ENCODE data around the gene IPMK.

IPMK gene

DNA sequence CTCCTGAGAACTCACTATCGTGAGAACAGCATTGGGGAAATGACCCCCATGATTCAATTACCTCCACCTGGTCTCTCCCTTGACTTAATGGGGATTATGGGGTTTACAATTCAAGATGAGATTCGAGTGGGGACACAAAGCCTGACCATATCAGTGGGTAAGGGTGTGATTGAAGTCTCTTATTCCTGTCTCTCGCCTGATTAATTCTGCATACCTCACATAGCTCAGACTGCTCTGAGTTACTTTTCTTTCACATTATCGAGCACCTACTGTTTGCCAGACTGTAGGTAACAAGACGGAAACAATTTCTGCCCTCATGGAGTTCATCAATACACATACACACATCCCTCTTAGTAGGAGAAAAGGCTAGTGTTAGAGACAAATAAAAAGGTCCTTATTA lies 26.3 kb upstream of the IPMK start:
- no peak for TF ChIP-seq TAF1 (IDR thresholded peaks at IDR 0.05; ENCODE audit: borderline replicate concordance, insufficient read depth, low read length)
- no peak for TF ChIP-seq POLR2AphosphoS5 (IDR thresholded peaks at IDR 0.05; ENCODE audit: low read depth, low read length)

DNA sequence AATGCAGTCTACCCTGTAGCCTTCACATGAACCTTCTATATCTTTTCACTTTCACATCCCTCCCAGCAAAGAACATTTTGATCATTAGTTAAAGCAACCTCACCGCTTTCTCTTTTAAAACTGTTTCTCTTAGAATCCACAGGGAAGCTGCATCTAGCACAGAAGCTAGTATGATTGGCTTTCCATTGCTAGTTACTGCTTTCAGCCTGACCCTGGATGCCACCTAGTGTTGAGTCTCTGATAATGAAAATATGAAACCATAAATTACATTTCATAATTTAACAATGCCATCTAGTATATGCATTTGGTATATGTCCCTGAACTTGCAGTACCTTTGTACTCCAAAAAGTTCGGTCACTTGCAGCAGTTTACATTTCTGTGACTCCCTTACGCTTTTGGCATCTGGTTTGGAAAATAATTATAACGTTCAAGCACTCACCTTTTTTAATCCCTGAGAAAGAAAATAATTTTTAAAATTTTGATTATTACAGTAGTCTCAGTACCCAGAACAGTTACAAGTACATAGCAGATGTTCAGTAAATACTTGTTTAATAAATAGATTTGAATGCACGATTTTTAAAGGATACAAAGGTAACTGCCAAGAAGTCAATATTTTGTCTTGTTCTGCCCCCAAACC lies 24.0 kb upstream of the IPMK start:
- TF ChIP-seq POLR2AphosphoS5 (IDR thresholded peaks at IDR 0.05; ENCODE audit: low read depth, low read length) (no peak), FOXP2 (optimal IDR thresholded peaks at IDR 0.05; ENCODE audit: borderline replicate concordance, extremely low read depth, extremely low read length, insufficient read depth) (no peak), TAF1 (IDR thresholded peaks at IDR 0.05; ENCODE audit: borderline replicate concordance, insufficient read depth, low read length) (no peak), SIN3A (IDR thresholded peaks at IDR 0.05; ENCODE audit: borderline replicate concordance, insufficient read depth, low read length) (no peak)
- TF ChIP-seq, protein P1, sequence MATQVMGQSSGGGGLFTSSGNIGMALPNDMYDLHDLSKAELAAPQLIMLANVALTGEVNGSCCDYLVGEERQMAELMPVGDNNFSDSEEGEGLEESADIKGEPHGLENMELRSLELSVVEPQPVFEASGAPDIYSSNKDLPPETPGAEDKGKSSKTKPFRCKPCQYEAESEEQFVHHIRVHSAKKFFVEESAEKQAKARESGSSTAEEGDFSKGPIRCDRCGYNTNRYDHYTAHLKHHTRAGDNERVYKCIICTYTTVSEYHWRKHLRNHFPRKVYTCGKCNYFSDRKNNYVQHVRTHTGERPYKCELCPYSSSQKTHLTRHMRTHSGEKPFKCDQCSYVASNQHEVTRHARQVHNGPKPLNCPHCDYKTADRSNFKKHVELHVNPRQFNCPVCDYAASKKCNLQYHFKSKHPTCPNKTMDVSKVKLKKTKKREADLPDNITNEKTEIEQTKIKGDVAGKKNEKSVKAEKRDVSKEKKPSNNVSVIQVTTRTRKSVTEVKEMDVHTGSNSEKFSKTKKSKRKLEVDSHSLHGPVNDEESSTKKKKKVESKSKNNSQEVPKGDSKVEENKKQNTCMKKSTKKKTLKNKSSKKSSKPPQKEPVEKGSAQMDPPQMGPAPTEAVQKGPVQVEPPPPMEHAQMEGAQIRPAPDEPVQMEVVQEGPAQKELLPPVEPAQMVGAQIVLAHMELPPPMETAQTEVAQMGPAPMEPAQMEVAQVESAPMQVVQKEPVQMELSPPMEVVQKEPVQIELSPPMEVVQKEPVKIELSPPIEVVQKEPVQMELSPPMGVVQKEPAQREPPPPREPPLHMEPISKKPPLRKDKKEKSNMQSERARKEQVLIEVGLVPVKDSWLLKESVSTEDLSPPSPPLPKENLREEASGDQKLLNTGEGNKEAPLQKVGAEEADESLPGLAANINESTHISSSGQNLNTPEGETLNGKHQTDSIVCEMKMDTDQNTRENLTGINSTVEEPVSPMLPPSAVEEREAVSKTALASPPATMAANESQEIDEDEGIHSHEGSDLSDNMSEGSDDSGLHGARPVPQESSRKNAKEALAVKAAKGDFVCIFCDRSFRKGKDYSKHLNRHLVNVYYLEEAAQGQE (IDR thresholded peaks at IDR 0.05; ENCODE audit: insufficient read depth in 1 of 2, low read depth in 2 of 2, low read length in 2 of 2), result no peak

DNA sequence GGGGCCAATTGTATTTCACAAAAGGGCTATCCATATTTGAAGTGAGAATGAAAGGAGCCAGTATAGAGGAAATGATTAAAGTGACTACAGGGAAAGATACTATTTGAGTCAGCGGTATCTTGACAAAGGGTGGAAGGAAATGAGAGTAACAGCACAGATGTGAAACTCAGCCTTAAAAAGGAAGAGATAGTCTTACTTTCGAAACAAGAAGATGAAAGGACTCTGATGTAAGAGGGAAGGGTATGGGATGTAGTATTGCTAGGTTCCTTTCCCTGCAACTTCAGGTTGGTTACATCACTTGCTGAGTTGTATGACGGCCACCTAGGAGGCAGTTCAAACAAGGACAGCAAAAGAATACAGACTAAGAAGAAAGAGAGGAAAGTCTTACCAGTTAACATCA lies 14.9 kb upstream of the IPMK start:
- TF ChIP-seq FOXP2 (optimal IDR thresholded peaks at IDR 0.05; ENCODE audit: borderline replicate concordance, extremely low read depth, extremely low read length, insufficient read depth), result no peak
- TF ChIP-seq TAF1 (IDR thresholded peaks at IDR 0.05; ENCODE audit: borderline replicate concordance, insufficient read depth, low read length), result no peak
- TF ChIP-seq, protein P1 (IDR thresholded peaks at IDR 0.05; ENCODE audit: insufficient read depth in 1 of 2, low read depth in 2 of 2, low read length in 2 of 2), result no peak
- no peak for TF ChIP-seq SIN3A (IDR thresholded peaks at IDR 0.05; ENCODE audit: borderline replicate concordance, insufficient read depth, low read length)

DNA sequence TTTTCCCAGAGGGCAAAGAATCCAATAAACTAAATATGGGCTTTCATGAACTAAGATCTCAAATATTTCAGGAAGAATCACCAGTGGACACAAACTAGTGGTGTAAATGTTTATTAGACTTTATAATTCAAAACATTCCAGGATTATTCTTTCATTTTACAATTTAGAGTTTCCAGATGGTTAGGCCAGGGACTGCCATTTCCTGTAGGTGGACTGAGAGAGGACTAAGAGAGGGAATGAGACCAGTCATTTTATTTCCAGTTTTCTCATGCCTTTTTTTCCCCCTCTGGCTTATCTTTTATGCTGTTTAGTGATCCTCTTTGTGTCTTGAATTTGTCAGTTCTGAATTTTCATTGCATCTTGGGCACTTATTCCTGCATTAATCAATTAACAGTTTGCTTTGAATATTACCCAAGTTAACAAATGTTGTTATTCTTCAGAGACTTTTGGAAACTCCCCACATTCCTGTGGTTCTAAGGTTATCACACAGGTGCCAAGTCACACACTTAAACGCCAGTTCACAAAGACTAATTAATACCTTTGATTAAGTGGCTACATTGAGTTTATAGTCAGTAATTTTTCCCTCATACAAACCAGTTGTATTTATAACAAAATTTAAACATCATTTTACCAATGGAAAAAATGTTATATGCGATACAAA lies 13.5 kb upstream of the IPMK start:
- no peak for TF ChIP-seq TAF1 (IDR thresholded peaks at IDR 0.05; ENCODE audit: borderline replicate concordance, insufficient read depth, low read length)
- TF ChIP-seq, protein P1 (IDR thresholded peaks at IDR 0.05; ENCODE audit: insufficient read depth in 1 of 2, low read depth in 2 of 2, low read length in 2 of 2), result no peak
- no peak for TF ChIP-seq FOXP2 (optimal IDR thresholded peaks at IDR 0.05; ENCODE audit: borderline replicate concordance, extremely low read depth, extremely low read length, insufficient read depth)

- TF ChIP-seq TAF1 (IDR thresholded peaks at IDR 0.05; ENCODE audit: borderline replicate concordance, insufficient read depth, low read length), result no peak
- no peak for TF ChIP-seq FOXP2 (optimal IDR thresholded peaks at IDR 0.05; ENCODE audit: borderline replicate concordance, extremely low read depth, extremely low read length, insufficient read depth)
- TF ChIP-seq SIN3A (IDR thresholded peaks at IDR 0.05; ENCODE audit: borderline replicate concordance, insufficient read depth, low read length), result no peak
- TF ChIP-seq, protein P1 (IDR thresholded peaks at IDR 0.05; ENCODE audit: insufficient read depth in 1 of 2, low read depth in 2 of 2, low read length in 2 of 2), result no peak
- no peak for TF ChIP-seq POLR2AphosphoS5 (IDR thresholded peaks at IDR 0.05; ENCODE audit: low read depth, low read length)
These were observed 12.8 kb upstream of the IPMK start for GRCh38 chr10:58280477-58280876.
